HEK293 (cell line): ENCODE measurements around the gene MLH3.

Source experiments
- TF ChIP-seq, protein P1 (sequence below): fragments of 450-650 bp; formaldehyde crosslinking; IDR thresholded peaks from 2 replicates; pipeline ENCODE4 v1.5.1; 2017; ENCODE audit warnings: missing biosample characterization, missing genetic modification characterization
- TF ChIP-seq, protein P2 (sequence below): fragments of 450-650 bp; formaldehyde crosslinking; IDR thresholded peaks from 2 replicates; pipeline ENCODE4 v1.5.1; 2016; ENCODE audit warnings: missing biosample characterization, missing genetic modification characterization
- TF ChIP-seq, protein P3 (sequence below): fragments of 450-650 bp; formaldehyde crosslinking; IDR thresholded peaks from 2 replicates; pipeline ENCODE4 v1.5.1; 2016; ENCODE audit warnings: missing biosample characterization, missing genetic modification characterization

DNA sequence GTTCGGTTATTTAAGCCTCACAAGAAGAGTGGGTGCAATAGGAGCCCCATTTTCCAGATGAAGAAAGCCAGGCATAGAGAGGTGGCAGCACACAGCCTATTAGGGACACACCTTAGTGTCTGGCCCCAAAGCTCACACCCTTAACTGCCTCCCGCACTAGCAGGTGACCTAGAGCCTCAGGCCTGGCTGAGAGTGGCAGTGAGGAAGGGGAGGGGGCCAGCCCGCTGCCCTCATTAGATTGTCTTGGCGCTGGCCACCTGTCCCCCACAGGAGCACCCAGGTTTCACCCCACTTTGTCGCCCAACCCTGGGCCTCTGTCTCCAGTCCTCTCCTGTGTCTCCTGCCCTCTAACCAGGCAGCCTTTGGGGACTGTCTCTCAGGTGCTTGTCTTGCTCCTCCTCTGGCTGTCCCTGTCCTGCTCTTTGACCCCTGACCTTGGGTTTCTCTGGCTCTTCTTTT is 77.3 kb downstream of the MLH3 start:
- TF ChIP-seq, protein P1, sequence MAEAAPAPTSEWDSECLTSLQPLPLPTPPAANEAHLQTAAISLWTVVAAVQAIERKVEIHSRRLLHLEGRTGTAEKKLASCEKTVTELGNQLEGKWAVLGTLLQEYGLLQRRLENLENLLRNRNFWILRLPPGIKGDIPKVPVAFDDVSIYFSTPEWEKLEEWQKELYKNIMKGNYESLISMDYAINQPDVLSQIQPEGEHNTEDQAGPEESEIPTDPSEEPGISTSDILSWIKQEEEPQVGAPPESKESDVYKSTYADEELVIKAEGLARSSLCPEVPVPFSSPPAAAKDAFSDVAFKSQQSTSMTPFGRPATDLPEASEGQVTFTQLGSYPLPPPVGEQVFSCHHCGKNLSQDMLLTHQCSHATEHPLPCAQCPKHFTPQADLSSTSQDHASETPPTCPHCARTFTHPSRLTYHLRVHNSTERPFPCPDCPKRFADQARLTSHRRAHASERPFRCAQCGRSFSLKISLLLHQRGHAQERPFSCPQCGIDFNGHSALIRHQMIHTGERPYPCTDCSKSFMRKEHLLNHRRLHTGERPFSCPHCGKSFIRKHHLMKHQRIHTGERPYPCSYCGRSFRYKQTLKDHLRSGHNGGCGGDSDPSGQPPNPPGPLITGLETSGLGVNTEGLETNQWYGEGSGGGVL: no peak
- TF ChIP-seq, protein P2, sequence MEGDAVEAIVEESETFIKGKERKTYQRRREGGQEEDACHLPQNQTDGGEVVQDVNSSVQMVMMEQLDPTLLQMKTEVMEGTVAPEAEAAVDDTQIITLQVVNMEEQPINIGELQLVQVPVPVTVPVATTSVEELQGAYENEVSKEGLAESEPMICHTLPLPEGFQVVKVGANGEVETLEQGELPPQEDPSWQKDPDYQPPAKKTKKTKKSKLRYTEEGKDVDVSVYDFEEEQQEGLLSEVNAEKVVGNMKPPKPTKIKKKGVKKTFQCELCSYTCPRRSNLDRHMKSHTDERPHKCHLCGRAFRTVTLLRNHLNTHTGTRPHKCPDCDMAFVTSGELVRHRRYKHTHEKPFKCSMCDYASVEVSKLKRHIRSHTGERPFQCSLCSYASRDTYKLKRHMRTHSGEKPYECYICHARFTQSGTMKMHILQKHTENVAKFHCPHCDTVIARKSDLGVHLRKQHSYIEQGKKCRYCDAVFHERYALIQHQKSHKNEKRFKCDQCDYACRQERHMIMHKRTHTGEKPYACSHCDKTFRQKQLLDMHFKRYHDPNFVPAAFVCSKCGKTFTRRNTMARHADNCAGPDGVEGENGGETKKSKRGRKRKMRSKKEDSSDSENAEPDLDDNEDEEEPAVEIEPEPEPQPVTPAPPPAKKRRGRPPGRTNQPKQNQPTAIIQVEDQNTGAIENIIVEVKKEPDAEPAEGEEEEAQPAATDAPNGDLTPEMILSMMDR (tag by site-specific recombination): no peak
- TF ChIP-seq, protein P3, sequence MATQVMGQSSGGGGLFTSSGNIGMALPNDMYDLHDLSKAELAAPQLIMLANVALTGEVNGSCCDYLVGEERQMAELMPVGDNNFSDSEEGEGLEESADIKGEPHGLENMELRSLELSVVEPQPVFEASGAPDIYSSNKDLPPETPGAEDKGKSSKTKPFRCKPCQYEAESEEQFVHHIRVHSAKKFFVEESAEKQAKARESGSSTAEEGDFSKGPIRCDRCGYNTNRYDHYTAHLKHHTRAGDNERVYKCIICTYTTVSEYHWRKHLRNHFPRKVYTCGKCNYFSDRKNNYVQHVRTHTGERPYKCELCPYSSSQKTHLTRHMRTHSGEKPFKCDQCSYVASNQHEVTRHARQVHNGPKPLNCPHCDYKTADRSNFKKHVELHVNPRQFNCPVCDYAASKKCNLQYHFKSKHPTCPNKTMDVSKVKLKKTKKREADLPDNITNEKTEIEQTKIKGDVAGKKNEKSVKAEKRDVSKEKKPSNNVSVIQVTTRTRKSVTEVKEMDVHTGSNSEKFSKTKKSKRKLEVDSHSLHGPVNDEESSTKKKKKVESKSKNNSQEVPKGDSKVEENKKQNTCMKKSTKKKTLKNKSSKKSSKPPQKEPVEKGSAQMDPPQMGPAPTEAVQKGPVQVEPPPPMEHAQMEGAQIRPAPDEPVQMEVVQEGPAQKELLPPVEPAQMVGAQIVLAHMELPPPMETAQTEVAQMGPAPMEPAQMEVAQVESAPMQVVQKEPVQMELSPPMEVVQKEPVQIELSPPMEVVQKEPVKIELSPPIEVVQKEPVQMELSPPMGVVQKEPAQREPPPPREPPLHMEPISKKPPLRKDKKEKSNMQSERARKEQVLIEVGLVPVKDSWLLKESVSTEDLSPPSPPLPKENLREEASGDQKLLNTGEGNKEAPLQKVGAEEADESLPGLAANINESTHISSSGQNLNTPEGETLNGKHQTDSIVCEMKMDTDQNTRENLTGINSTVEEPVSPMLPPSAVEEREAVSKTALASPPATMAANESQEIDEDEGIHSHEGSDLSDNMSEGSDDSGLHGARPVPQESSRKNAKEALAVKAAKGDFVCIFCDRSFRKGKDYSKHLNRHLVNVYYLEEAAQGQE: no peak
